OCI-LY3 (cell line): ENCODE data around the gene TCTN2.

Source experiments
- H2AFZ ChIP-seq: fragments of 200-600, 300-600 bp; shearing (Covaris generic); 2 replicates; pipeline ENCODE4 v1.6.0; 2014; ENCODE audit warnings: antibody characterized with exemption, low read depth, low read length
- H3K27ac ChIP-seq: fragments of 200-600, 300-600 bp; sonication (generic); 2 replicates; pipeline ENCODE4 v1.5.1; 2014; ENCODE audit warnings: mild to moderate bottlenecking, low read length, moderate library complexity, mixed read lengths
- H3K27me3 ChIP-seq: fragments of 200-600, 300-600 bp; sonication (generic); 2 replicates; pipeline ENCODE4 v1.6.1; 2014; ENCODE audit warnings: low read depth, low read length, mixed read lengths
- H3K36me3 ChIP-seq: fragments of 200-600, 300-600 bp; sonication (generic); replicated peaks from 2 replicates; pipeline ENCODE3; 2014; ENCODE audit warnings: low read depth, low read length, mixed read lengths
- H3K4me1 ChIP-seq: fragments of 300-600, 200-600 bp; sonication (generic); 2 replicates; pipeline ENCODE4 v1.6.1; 2014; ENCODE audit warnings: low read length, mixed read lengths
- H3K4me2 ChIP-seq: fragments of 200-600, 300-600 bp; sonication (generic); 2 replicates; pipeline ENCODE4 v1.6.1; 2014; ENCODE audit warnings: low read length, mixed read lengths
- H3K4me3 ChIP-seq: fragments of 300-600, 200-600 bp; sonication (generic); 2 replicates; pipeline ENCODE4 v1.5.1; 2014; ENCODE audit warnings: antibody characterized with exemption, mild to moderate bottlenecking, low read length, moderate library complexity
- H3K79me2 ChIP-seq: fragments of 300-600, 200-600 bp; shearing (Covaris generic); 2 replicates; pipeline ENCODE4 v1.6.1; 2014; ENCODE audit warnings: mild to moderate bottlenecking, low read length, mixed read lengths
- H3K9ac ChIP-seq: fragments of 300-600, 200-600 bp; shearing (Covaris generic); 2 replicates; pipeline ENCODE4 v1.6.0; 2014; ENCODE audit warnings: mild to moderate bottlenecking, low read length, moderate library complexity
- H3K9me3 ChIP-seq: fragments of 200-600, 300-600 bp; shearing (Covaris generic); 2 replicates; pipeline ENCODE4 v1.6.1; 2014; ENCODE audit warnings: low read length, mixed read lengths; ENCODE audit not compliant: insufficient read depth
- H4K20me1 ChIP-seq: fragments of 200-600, 300-600 bp; sonication (generic); 2 replicates; pipeline ENCODE4 v1.6.1; 2016; ENCODE audit warnings: low read length, mixed read lengths; ENCODE audit not compliant: insufficient read depth
- CTCF ChIP-seq: fragments of 200-600, 300-600 bp; sonication (generic); IDR thresholded peaks from 2 replicates; pipeline ENCODE4 v1.5.1; 2014; ENCODE audit warnings: antibody characterized with exemption, low read length, low read depth
- EZH2phosphoT487 ChIP-seq: fragments of 200-600 bp; shearing (Covaris generic); IDR thresholded peaks from 2 replicates; pipeline ENCODE4 v1.6.1; 2018; ENCODE audit warnings: antibody characterized with exemption, mixed run types, low read depth

Gene TCTN2

GRCh38 chr12:123743002-123743401 lies 72.1 kb downstream of the TCTN2 start:
- Histone ChIP-seq H3K27me3 (no peaks in the 10 kb centered on the region), H3K79me2 (no peaks in the 10 kb centered on the region), H3K4me3 (no peak overlapping the region), H3K4me2 (no peak overlapping the region), H3K9ac (no peak overlapping the region), H2AFZ (no peak overlapping the region), H3K36me3 (peaks cover 23% of the 10 kb centered on the region), H3K27ac (no peak overlapping the region), H3K9me3 (no peaks in the 10 kb centered on the region), H3K4me1 (no peaks in the 10 kb centered on the region), H4K20me1 (no peaks in the 10 kb centered on the region)
- TF ChIP-seq CTCF (no peak), EZH2phosphoT487 (no peak)

- H3K36me3 ChIP-seq = peaks cover 17% of the 10 kb centered on the region
Measured at GRCh38 chr12:123744836-123745235, 73.9 kb downstream of the TCTN2 start.

GRCh38 chr12:123747309-123747708 lies 76.4 kb downstream of the TCTN2 start:
- Histone ChIP-seq H3K4me2 (no peak overlapping the region), H3K27ac (no peak overlapping the region), H3K9me3 (no peaks in the 10 kb centered on the region), H3K4me1 (no peaks in the 10 kb centered on the region), H2AFZ (no peak overlapping the region), H4K20me1 (no peaks in the 10 kb centered on the region), H3K79me2 (no peaks in the 10 kb centered on the region), H3K27me3 (no peaks in the 10 kb centered on the region), H3K4me3 (no peak overlapping the region), H3K9ac (no peak overlapping the region), H3K36me3 (peaks cover 30% of the 10 kb centered on the region)
- TF ChIP-seq EZH2phosphoT487 = no peak
- TF ChIP-seq CTCF = no peak

More at GRCh38 chr12:123744836-123745235, 73.9 kb downstream of the TCTN2 start:
- H3K27me3 ChIP-seq = no peaks in the 10 kb centered on the region
- H3K9ac ChIP-seq = no peak overlapping the region
- no peaks in the 10 kb centered on the region for H4K20me1 ChIP-seq
- H3K79me2 ChIP-seq = no peaks in the 10 kb centered on the region
- H3K4me3 ChIP-seq = no peak overlapping the region
- no peaks in the 10 kb centered on the region for H3K9me3 ChIP-seq
- H3K4me1 ChIP-seq = no peaks in the 10 kb centered on the region
- H3K27ac ChIP-seq = no peak overlapping the region
- no peak overlapping the region for H2AFZ ChIP-seq
- H3K4me2 ChIP-seq = no peak overlapping the region
- TF ChIP-seq CTCF = peak; percentile 27; the same call in 1 of the 2 replicates
- TF ChIP-seq EZH2phosphoT487 = no peak

GRCh38 chr12:123748161-123748560 lies 77.2 kb downstream of the TCTN2 start:
- H3K4me3 ChIP-seq = no peak overlapping the region
- no peak overlapping the region for H3K4me2 ChIP-seq
- no peak overlapping the region for H2AFZ ChIP-seq
- H3K4me1 ChIP-seq = no peaks in the 10 kb centered on the region
- TF ChIP-seq EZH2phosphoT487 = no peak
- no peak for TF ChIP-seq CTCF
- no peaks in the 10 kb centered on the region for H3K9me3 ChIP-seq
- no peaks in the 10 kb centered on the region for H3K79me2 ChIP-seq
- no peaks in the 10 kb centered on the region for H3K27me3 ChIP-seq
- no peaks in the 10 kb centered on the region for H4K20me1 ChIP-seq
- H3K9ac ChIP-seq = no peak overlapping the region
- no peak overlapping the region for H3K27ac ChIP-seq
- peaks cover 30% of the 10 kb centered on the region for H3K36me3 ChIP-seq
